Activated CD8-positive, alpha-beta memory T cell treated with anti-CD3 and anti-CD28 coated beads for 4 hours (primary cell): ENCODE results near the gene MIXL1.
"Not testable (repeated sequence)": the region's sequence is repeated elsewhere in the genome, so short reads cannot be mapped to it uniquely, and the experiment has no call there.

Experiments
- DNase-seq, 2 donors: peaks; one replicate each; pipeline ENCODE4 v3.0.0-alpha.2; 2020; ENCODE audit warnings: low read depth in 2 of 2

The MIXL1 gene

GRCh38 chr1:226215239-226215638 is 8.2 kb upstream of the MIXL1 start:
- DNase-seq, result no peak

- no peak for DNase-seq
Measured at GRCh38 chr1:226216056-226216455, 7.4 kb upstream of the MIXL1 start.

GRCh38 chr1:226217273-226217672 is 6.2 kb upstream of the MIXL1 start:
- DNase-seq, result no peak

GRCh38 chr1:226220473-226221189 is 2.8 kb upstream of the MIXL1 start:
- no peak for DNase-seq

- no peak for DNase-seq
Measured at GRCh38 chr1:226222686-226223085, 778 bp upstream of the MIXL1 start.

- DNase-seq, result no peak
Measured at GRCh38 chr1:226223786-226224244, 351 bp downstream of the MIXL1 start.

GRCh38 chr1:226226601-226227000 is 3.1 kb downstream of the MIXL1 start:
- DNase-seq, result no peak

GRCh38 chr1:226233293-226233692 is 9.8 kb downstream of the MIXL1 start:
- no peak for DNase-seq

- DNase-seq, result no peak
Measured at GRCh38 chr1:226233806-226234205, 10.3 kb downstream of the MIXL1 start.

GRCh38 chr1:226236826-226237225 is 13.4 kb downstream of the MIXL1 start:
- no peak for DNase-seq

GRCh38 chr1:226239421-226239820 is 16.0 kb downstream of the MIXL1 start:
- no peak for DNase-seq

GRCh38 chr1:226248091-226248490 is 24.6 kb downstream of the MIXL1 start:
- DNase-seq, result no peak

GRCh38 chr1:226248796-226249195 is 25.3 kb downstream of the MIXL1 start:
- no peak for DNase-seq

GRCh38 chr1:226250511-226250910 is 27.0 kb downstream of the MIXL1 start:
- no peak for DNase-seq

- DNase-seq, result not testable (repeated sequence)
Measured at GRCh38 chr1:226252841-226253240, 29.4 kb downstream of the MIXL1 start.

- no peak for DNase-seq
Measured at GRCh38 chr1:226253933-226254332, 30.5 kb downstream of the MIXL1 start.

GRCh38 chr1:226255380-226255779 is 31.9 kb downstream of the MIXL1 start:
- DNase-seq, result no peak

- DNase-seq, result no peak
Measured at GRCh38 chr1:226261818-226262217, 38.4 kb downstream of the MIXL1 start.

GRCh38 chr1:226268421-226269124 is 45.1 kb downstream of the MIXL1 start:
- DNase-seq, result no peak

GRCh38 chr1:226272233-226272902 is 48.9 kb downstream of the MIXL1 start:
- not testable (repeated sequence) for DNase-seq

- DNase-seq, result no peak
Measured at GRCh38 chr1:226274138-226274537, 50.7 kb downstream of the MIXL1 start.

- DNase-seq, result no peak
Measured at GRCh38 chr1:226276077-226276682, 52.7 kb downstream of the MIXL1 start.
